HL-60 (cell line): Measurements from ENCODE around the gene HEATR9.

Experiments used
- GABPA ChIP-seq: IDR thresholded peaks from 2 replicates; pipeline ENCODE4 v1.6.1; 2012; ENCODE audit warnings: low read depth
- POLR2AphosphoS5 ChIP-seq: IDR thresholded peaks from 2 replicates; pipeline ENCODE4 v1.6.1; 2012; ENCODE audit warnings: low read depth
- REST ChIP-seq: IDR thresholded peaks from 2 replicates; pipeline ENCODE4 v1.6.1; 2012; ENCODE audit warnings: low read depth; ENCODE audit not compliant: insufficient replicate concordance
- SPI1 ChIP-seq: IDR thresholded peaks from 2 replicates; pipeline ENCODE4 v1.6.1; 2012; ENCODE audit warnings: low read depth, mild to moderate bottlenecking, borderline replicate concordance
- TF ChIP-seq, protein P1 (sequence below): IDR thresholded peaks from one replicate; pipeline ENCODE4 v1.5.1; 2011; ENCODE audit warnings: low read length, control low read depth, inconsistent platforms; ENCODE audit not compliant: insufficient read depth

GRCh38 chr17:35877345-35878029 is 8.8 kb upstream of the HEATR9 start:
- TF ChIP-seq, protein P1, sequence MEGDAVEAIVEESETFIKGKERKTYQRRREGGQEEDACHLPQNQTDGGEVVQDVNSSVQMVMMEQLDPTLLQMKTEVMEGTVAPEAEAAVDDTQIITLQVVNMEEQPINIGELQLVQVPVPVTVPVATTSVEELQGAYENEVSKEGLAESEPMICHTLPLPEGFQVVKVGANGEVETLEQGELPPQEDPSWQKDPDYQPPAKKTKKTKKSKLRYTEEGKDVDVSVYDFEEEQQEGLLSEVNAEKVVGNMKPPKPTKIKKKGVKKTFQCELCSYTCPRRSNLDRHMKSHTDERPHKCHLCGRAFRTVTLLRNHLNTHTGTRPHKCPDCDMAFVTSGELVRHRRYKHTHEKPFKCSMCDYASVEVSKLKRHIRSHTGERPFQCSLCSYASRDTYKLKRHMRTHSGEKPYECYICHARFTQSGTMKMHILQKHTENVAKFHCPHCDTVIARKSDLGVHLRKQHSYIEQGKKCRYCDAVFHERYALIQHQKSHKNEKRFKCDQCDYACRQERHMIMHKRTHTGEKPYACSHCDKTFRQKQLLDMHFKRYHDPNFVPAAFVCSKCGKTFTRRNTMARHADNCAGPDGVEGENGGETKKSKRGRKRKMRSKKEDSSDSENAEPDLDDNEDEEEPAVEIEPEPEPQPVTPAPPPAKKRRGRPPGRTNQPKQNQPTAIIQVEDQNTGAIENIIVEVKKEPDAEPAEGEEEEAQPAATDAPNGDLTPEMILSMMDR = no peak
- TF ChIP-seq POLR2AphosphoS5 (no peak), GABPA (no peak), SPI1 (no peak), REST (no peak)
